ENCODE data around the gene ELAVL3. TPM values are rescaled to one million over a fixed set of nuclear protein-coding genes. Genes with fewer than 3 reads are reported as not detected.

ELAVL3 gene
- total and polyA plus RNA-seq, 8 donors = 0.08 to 0.16 (median 0.15) TPM; not detected in 5

- H3K9me3 ChIP-seq = no peaks in the 10 kb centered on the region
- H3K36me3 ChIP-seq = peaks cover 0 to 3% (median 0%) of the 10 kb centered on the region in 3 donors
- no peak for FAIRE-seq
- WGBS, 2 donors = 94 to 95% methylated on average over 20 of the region's 20 CpGs
- no peaks in the 10 kb centered on the region for H3K27me3 ChIP-seq
- H3K27ac ChIP-seq = no peak overlapping the region
- no peaks in the 10 kb centered on the region for H3K4me1 ChIP-seq
- intact Hi-C loops (cut with DNase I) = no loop called here
- TF ChIP-seq CTCF (IDR thresholded peaks at IDR 0.05) = no peak
- ATAC-seq = no peak
- DNase-seq = no peak
- H3K4me3 ChIP-seq = no peak overlapping the region
Observed at GRCh38 chr19:11513946-11514345, 33.1 kb upstream of the ELAVL3 start.

- no peak overlapping the region for H3K4me3 ChIP-seq
- ATAC-seq = no peak
- H3K27ac ChIP-seq = no peak overlapping the region
- no peak for TF ChIP-seq CTCF (IDR thresholded peaks at IDR 0.05)
- H3K9me3 ChIP-seq = no peaks in the 10 kb centered on the region
- no peak for FAIRE-seq
- 95 to 96% methylated on average over 8 of the region's 8 CpGs for WGBS, 2 donors
- intact Hi-C loops (cut with DNase I) = no loop called here
- H3K36me3 ChIP-seq = no peaks in the 10 kb centered on the region
- H3K27me3 ChIP-seq = no peaks in the 10 kb centered on the region
- DNase-seq = no peak
- H3K4me1 ChIP-seq = no peaks in the 10 kb centered on the region
Observed at GRCh38 chr19:11510444-11510843, 29.6 kb upstream of the ELAVL3 start.

- 85 to 87% methylated on average over 17 to 18 of the region's 18 CpGs for WGBS, 2 donors
- no peaks in the 10 kb centered on the region for H3K27me3 ChIP-seq
- FAIRE-seq = no peak
- no peak for TF ChIP-seq CTCF (IDR thresholded peaks at IDR 0.05)
- no peaks in the 10 kb centered on the region for H3K9me3 ChIP-seq
- H3K4me1 ChIP-seq = no peaks in the 10 kb centered on the region
- no peaks in the 10 kb centered on the region for H3K36me3 ChIP-seq
- no peak for ATAC-seq
- intact Hi-C loops (cut with DNase I) = no loop called here
- no peak for DNase-seq
- no peak overlapping the region for H3K27ac ChIP-seq
- H3K4me3 ChIP-seq = no peak overlapping the region
Observed at GRCh38 chr19:11507370-11508078, 26.7 kb upstream of the ELAVL3 start.

- intact Hi-C loops (cut with DNase I) = no loop called here
- DNase-seq (no peak), ATAC-seq (no peak), FAIRE-seq (no peak)
- Histone ChIP-seq H3K27me3 (no peaks in the 10 kb centered on the region), H3K4me3 (no peak overlapping the region), H3K27ac (no peak overlapping the region), H3K9me3 (no peaks in the 10 kb centered on the region), H3K36me3 (no peaks in the 10 kb centered on the region), H3K4me1 (no peaks in the 10 kb centered on the region)
- TF ChIP-seq CTCF (IDR thresholded peaks at IDR 0.05) = no peak
- WGBS, 2 donors = 89 to 92% methylated on average over 6 of the region's 6 CpGs
Observed at GRCh38 chr19:11506967-11507366, 26.1 kb upstream of the ELAVL3 start.

GRCh38 chr19:11506101-11506555 is 25.3 kb upstream of the ELAVL3 start:
- no peaks in the 10 kb centered on the region for H3K9me3 ChIP-seq
- no peaks in the 10 kb centered on the region for H3K4me1 ChIP-seq
- no peaks in the 10 kb centered on the region for H3K36me3 ChIP-seq
- DNase-seq = peak in 2 of 6 donors; percentile 63 to 83
- no peaks in the 10 kb centered on the region for H3K27me3 ChIP-seq
- WGBS, 2 donors = 23 to 24% methylated on average over 20 of the region's 20 CpGs
- H3K4me3 ChIP-seq = peak overlapping the region; percentile 73 to 99 (median 98)
- intact Hi-C loops (cut with DNase I) = no loop called here
- no peak for FAIRE-seq
- no peak for TF ChIP-seq CTCF (IDR thresholded peaks at IDR 0.05)
- H3K27ac ChIP-seq = peak overlapping the region; percentile 91 to 99 (median 96)
- ATAC-seq = peak; percentile 10 to 63 (median 48)
